Measurements from ENCODE around the gene RALGDS. TPM values are rescaled to one million over a fixed set of nuclear protein-coding genes. Genes with fewer than 3 reads are reported as not detected.
A peak's percentile ranks its signal among the peaks of the same experiment; 100 is the strongest.

The RALGDS gene
- total and polyA plus RNA-seq, 2 of the 13 experiments (the other 11 are each of a cell fraction or from before 2014, with no cell fraction given): 12.9 to 25.5 TPM

- no peak for TF ChIP-seq ZNF552 (CRISPR knock-in tag; IDR thresholded peaks at IDR 0.05; ENCODE audit: borderline replicate concordance)
- TF ChIP-seq KDM1A (CRISPR knock-in tag; IDR thresholded peaks at IDR 0.05): no peak
- no peak for TF ChIP-seq NBN (conservative IDR thresholded peaks at IDR 0.05)
- TF ChIP-seq, protein P1, sequence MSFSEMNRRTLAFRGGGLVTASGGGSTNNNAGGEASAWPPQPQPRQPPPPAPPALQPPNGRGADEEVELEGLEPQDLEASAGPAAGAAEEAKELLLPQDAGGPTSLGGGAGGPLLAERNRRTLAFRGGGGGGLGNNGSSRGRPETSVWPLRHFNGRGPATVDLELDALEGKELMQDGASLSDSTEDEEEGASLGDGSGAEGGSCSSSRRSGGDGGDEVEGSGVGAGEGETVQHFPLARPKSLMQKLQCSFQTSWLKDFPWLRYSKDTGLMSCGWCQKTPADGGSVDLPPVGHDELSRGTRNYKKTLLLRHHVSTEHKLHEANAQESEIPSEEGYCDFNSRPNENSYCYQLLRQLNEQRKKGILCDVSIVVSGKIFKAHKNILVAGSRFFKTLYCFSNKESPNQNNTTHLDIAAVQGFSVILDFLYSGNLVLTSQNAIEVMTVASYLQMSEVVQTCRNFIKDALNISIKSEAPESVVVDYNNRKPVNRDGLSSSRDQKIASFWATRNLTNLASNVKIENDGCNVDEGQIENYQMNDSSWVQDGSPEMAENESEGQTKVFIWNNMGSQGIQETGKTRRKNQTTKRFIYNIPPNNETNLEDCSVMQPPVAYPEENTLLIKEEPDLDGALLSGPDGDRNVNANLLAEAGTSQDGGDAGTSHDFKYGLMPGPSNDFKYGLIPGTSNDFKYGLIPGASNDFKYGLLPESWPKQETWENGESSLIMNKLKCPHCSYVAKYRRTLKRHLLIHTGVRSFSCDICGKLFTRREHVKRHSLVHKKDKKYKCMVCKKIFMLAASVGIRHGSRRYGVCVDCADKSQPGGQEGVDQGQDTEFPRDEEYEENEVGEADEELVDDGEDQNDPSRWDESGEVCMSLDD (CRISPR knock-in tag; IDR thresholded peaks at IDR 0.05; ENCODE audit: borderline replicate concordance): no peak
- no peak for TF ChIP-seq FLYWCH1 (CRISPR knock-in tag; IDR thresholded peaks at IDR 0.05)
- no peak for TF ChIP-seq ZNF713 (CRISPR knock-in tag; IDR thresholded peaks at IDR 0.05)
- TF ChIP-seq STAG1 (CRISPR knock-in tag; IDR thresholded peaks at IDR 0.05): peak; percentile 78
- TF ChIP-seq TFAP4 (IDR thresholded peaks at IDR 0.05; ENCODE audit: borderline replicate concordance, low read depth): 0 out of 2 replicates have a peak, but pooled peaks have one; percentile 10
- TF ChIP-seq ZNF564 (CRISPR knock-in tag; IDR thresholded peaks at IDR 0.05): no peak
- TF ChIP-seq ZC3H13 (CRISPR knock-in tag; IDR thresholded peaks at IDR 0.05): no peak
- TF ChIP-seq ZMAT5 (CRISPR knock-in tag; IDR thresholded peaks at IDR 0.05; ENCODE audit: borderline replicate concordance, low read depth): no peak
- TF ChIP-seq NR2C2 (CRISPR knock-in tag; IDR thresholded peaks at IDR 0.05; ENCODE audit: borderline replicate concordance): no peak
- TF ChIP-seq ZNF605 (CRISPR knock-in tag; IDR thresholded peaks at IDR 0.05): no peak
- TF ChIP-seq GPN1 (CRISPR knock-in tag; IDR thresholded peaks at IDR 0.05; ENCODE audit: borderline replicate concordance): no peak
- no peak for TF ChIP-seq ZNF282 (IDR thresholded peaks at IDR 0.05; ENCODE audit: partially characterized antibody)
- no peak for TF ChIP-seq GLMP (CRISPR knock-in tag; IDR thresholded peaks at IDR 0.05; ENCODE audit: borderline replicate concordance)
- TF ChIP-seq XRCC5 (optimal IDR thresholded peaks at IDR 0.05; ENCODE audit: low read length): peak; percentile 37
- no peak for TF ChIP-seq ZSCAN9 (CRISPR knock-in tag; IDR thresholded peaks at IDR 0.05; ENCODE audit: borderline replicate concordance)
- no peak for TF ChIP-seq MAFK (conservative IDR thresholded peaks at IDR 0.05 in 1 of 2, IDR thresholded peaks at IDR 0.05 in 1 of 2; ENCODE audit: low read length in 2 of 2)
- no peak for TF ChIP-seq HNRNPL (IDR thresholded peaks at IDR 0.05; ENCODE audit: low read depth, low read length)
- no peak for TF ChIP-seq FOSL1 (CRISPR knock-in tag; IDR thresholded peaks at IDR 0.05; ENCODE audit: borderline replicate concordance)
- no peak for TF ChIP-seq TP53 (CRISPR knock-in tag; conservative IDR thresholded peaks at IDR 0.05)
- TF ChIP-seq PAX8 (CRISPR knock-in tag; IDR thresholded peaks at IDR 0.05; ENCODE audit: borderline replicate concordance): no peak
Observed at GRCh38 chr9:133147412-133148198, 26.6 kb upstream of the RALGDS start (continued).
